GM20431 (cell line): ENCODE measurements around the gene WDR6.
"Not testable (repeated sequence)": the region's sequence is repeated elsewhere in the genome, so short reads cannot be mapped to it uniquely, and the experiment has no call there.

Experiments
- in situ Hi-C: fragments of 300-500 bp; cut with MseI, MboI; formaldehyde crosslinking; loops from one replicate; pipeline ENCODE4 v1.15.0; 2020; ENCODE audit warnings: low sequenced_read_pairs; ENCODE audit not compliant: unreplicated experiment

Gene WDR6

DNA sequence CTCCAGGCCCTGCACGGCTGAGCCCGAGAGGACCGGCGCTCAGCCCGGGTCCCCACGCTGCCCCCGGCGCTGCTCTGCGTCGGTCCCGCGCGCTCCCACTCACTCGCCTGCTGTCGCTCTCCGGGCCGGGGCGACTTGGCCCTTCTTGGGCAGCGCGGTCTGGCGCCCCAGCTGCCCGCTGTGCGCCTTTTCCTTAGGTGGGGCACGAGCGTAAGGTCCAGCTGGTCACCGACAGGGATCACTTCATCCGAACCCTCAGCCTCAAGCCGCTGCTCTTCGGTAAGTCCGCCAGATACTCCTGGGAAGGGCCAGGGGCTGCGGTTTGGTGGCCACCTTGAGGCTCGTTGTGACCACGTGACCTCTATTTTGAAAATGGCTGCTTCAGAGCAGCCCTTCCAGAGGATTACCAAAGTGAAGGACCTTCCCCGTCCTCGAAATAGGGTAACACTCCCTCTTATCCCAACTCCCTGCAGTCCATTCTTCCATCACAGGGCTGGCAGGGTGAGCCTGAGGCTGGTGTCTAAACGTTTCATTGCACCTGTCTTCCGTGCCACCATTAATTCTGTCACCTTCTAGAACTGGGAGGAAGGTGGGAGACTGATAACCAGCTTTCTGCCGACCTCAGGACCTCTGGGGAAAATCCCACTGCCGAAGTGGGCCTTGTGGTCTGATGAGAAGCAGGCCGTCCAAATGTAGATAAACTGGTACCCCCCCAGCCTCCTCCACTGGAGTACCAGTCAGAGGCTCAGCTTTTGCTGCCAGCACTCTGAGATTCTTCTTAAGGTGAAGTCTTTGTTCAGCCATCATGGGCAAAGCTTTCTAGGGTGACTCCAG, 16.3 kb upstream of the WDR6 start:
- in situ Hi-C loops: no loop called here

DNA sequence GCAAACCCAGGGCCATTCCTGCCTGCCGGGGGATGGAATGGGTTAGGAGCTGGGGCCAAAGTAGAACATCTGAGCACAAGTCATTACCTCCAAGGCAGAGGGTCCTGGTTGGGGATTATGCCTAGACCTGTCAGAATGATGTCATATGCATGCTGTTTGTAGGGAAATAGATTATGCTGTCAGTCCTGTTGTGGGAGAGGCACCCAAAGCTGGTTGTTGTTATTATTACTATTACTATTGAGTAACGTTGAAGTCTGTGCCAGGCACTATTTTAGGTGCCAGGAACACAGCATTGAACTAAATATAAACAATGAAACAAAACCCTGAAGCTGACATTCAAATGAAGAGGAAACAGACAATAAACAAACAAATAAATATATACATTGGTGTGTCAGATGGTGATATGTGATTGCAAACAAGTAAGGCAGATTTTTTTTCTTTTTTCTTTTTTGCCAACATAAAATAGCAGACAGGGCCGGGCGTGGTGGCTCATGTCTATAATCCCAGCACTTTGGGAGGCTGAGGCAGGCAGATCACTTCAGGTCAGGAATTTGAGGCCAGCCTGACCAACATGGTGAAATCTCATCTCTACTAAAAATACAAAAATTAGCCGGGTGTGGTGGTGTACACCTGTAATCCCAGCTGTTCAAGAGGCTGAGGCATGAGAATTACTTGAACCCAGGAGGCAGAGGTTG, 15.2 kb upstream of the WDR6 start:
- in situ Hi-C loops: no loop called here

DNA sequence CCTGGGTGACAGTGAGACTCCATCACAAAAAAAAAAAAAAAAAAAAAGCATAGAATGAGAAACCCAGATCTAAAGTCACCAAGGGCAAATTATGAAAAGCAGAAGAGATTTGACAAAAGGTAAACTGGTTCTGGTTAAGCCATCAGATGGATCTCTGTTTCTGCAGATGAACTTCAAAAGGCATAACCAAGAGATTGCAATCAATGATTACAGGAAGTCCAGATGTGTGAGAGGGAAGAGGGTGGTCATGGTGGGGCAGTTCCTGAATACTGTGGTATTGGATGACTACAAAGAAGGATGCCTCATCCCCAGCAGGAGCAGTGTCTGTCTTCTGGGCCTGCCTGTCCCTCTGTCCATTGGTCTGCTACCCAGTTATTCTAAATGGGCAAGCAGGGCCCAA, 13.4 kb upstream of the WDR6 start:
- in situ Hi-C loops: no loop called here

DNA sequence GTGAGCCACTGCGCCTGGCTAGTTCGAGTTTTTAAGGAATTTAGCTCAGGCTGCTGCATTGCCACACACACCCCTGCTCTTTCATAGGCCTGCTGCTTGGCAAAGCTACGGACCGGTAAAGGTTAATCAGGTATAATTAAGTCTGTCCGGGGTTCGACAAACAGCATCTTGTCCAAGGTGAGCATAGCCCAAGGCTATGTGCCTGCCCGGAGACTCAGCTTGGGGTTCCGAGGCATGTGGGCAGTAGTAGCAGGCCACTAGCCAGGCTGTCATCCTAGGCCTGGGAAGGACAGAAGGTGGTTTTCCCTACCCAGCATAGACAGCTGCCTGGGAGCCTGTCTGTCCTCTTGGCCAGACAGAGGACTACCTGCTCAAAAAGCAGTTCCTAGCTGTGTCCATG, 10.6 kb upstream of the WDR6 start:
- in situ Hi-C loops: no loop called here

DNA sequence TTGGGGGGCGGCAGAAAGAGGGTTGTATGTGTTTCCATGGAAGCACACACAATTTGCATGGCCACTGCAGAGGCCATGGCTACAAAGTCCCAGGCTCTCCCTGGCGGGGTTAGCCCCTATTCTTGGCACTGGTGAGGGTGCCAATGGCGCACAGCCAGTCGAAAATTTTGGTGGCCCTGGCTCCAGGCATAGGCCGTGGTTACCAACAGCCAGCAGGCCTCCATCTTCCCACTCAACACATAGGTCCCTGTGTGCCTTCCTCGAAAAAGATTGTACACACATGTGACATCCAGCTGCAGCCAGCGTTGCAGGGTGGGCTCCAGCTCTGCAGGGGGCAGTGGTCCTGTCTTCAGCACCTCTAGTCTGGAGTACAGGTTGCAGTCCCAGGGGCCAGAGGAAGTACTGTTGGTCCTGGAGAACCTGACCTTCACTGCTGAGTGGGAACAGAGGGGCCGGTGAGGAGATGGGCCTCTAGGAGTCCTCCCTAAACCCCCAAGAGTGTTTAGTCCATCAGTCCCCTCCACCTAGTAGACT, 10.0 kb upstream of the WDR6 start:
- in situ Hi-C loops: no loop called here

DNA sequence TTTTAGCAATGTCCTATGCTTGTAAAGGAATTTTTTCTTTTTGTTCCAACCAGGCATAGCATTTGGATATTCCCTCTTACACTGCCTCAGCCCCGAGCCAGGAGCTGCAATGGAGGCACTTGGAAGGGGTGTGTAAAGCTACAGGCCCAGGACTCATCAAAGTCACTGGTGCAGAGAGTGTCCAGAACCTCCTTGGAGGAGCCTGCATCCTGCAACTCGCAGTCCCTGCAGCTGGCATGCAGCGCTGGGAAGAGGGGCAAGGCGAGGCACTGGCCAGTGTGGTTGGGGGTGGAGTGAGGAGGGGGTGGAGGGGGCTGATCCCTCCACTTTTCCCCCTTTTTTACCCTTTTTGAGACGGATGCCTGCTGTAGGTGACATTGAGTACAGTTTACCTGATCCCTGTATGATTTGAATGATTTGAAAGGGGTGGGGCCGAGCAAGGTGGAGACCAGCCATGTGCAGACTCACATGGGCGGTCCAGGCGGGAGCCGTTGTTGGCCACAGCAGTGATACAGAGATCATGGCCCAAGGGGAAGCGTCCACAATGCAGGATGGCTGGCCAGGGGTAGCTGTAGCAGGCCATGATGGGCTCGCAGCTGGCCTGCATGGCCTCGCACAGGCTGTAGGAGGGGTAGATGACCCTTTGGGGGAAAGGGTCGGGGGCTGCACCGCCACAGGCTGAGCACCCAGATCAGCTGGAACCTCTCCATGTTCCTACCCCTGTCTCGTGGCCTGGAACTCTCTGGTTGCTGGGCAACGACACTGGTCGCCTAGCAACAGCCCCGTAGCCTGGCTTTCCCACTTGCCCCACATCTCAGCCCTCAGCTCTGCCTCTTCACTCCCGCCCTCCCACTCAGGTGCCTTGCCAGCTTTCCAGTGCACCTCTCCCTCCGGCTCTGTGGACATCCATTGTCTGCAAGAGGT, 9.2 kb upstream of the WDR6 start:
- in situ Hi-C loops: no loop called here

DNA sequence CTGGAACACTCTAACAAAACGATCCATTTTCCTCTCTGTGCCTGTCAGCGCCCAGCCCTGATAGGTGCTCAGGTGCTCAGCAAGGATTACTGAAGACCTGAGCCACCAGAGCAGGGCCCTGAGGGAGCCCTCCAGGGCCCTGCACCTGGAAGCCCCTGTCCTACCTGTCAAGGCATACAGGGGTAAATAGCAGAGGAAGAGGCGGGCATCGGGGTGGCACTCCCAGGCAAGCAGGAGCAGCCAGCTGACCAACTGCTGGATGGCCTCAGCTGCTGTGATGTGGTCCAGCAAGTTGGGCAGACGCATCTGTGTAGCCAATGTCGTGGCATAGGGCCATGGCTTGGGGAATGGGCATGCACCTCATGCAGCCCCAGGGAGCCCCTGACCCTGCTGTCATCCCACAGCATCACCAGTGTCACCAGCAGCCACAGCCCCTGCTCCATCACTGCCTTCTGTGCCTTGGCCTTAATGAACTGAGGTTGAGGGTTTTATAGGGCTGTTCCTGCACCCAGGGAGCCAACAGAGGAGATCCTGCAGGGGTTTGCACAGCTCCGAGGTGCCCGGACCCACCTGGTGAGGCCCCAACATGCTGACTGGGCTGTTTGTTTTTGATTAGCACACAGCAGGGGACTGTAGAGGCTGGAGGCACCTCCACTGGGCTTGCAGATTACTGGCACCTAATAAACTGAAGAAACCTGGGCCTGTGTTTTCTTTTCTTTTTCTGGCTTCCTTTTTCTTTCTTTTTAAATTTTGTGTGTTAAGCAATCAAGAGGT, 7.9 kb upstream of the WDR6 start:
- in situ Hi-C loops: no loop called here

DNA sequence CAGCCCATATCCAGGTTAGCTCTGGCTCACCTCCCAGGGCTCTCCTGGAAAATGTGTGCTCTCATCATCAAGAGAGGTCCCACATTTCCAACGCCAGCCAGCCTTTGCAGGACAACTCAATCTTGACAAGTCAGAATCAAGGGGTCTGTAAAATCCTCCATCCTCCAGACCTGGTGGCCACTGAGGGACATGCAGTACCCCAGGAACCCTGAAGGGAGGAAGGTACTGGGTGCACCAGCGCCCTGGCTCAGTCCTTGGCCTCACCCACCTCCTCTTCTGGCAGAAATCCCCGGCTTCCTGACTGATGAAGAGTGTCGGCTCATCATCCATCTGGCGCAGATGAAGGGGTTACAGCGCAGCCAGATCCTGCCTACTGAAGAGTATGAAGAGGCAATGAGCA, 6.0 kb upstream of the WDR6 start:
- in situ Hi-C loops: no loop called here

DNA sequence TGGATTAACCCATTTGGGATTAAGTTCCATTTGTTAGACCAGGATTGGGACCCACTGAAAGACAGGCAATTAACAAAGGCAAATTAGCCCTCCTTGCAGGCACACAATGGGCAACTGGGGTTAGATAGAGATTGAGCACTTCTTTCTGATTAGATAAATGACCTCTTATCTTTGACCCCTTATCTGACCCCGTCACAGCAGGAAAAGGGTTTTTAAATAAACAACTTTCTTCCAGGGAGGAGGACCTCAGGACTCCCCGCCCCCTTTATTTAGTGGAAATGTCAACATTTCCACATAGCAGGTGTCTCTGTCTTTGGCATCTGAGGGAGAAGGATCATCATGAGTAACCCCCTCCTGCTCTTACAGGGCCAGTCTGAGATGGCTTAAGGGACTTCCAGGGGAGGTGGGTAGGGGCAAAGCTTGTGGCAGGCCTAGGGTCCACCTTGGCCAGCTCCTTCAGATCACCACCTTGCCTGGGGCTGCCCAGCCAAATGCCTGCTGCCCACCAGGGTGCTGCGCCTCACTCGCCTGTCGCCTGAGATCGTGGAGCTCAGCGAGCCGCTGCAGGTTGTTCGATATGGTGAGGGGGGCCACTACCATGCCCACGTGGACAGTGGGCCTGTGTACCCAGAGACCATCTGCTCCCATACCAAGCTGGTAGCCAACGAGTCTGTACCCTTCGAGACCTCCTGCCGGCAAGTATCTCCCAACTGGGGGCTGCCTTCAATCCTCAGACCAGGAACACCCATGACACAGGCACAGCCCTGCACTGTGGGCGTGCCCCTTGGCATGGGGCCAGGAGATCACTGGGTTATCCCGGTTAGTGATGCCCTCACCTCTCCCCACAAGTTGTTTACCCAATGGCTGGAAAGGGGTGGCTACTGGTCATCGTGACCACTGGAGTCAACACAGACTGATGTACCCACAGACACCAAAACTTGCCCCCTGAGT, 2.6 kb upstream of the WDR6 start:
- in situ Hi-C loops: no loop called here

DNA sequence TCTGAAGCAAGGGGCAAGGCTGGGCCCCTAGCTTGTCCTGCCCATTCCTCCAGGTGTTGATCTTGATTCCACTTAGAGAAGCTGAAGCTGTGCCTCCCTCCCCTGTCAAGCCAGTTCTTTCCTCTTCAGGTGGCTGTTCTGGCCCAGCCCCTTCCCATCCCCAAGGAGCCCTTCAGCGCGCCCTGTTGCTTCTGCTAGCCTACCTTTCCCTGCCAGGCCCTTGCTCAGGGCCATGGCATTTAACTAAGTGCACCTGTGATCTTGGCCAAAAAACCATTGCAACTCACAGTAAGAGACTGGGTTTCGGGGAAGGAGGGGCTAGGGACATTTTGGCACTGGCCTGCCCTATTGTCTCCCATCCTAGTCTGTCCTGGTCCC, 1.9 kb upstream of the WDR6 start:
- in situ Hi-C loops: no loop called here

DNA sequence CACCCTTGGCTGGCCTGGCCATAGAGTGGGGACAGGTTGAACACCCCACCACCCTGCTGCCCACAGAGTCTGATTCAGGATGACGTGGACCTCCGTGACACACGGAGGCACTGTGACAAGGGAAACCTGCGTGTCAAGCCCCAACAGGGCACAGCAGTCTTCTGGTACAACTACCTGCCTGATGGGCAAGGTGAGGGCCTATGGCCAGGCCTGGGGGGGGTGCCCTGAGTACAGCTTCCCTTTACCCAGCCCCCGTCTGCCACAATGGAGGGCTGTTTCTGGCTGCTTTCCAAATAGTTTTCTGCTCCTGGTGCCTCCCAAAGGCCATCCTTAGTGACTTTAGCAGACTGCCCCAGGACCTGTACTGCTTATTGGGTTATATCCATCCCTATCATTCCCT, 1.2 kb upstream of the WDR6 start:
- in situ Hi-C loops: no loop called here

DNA sequence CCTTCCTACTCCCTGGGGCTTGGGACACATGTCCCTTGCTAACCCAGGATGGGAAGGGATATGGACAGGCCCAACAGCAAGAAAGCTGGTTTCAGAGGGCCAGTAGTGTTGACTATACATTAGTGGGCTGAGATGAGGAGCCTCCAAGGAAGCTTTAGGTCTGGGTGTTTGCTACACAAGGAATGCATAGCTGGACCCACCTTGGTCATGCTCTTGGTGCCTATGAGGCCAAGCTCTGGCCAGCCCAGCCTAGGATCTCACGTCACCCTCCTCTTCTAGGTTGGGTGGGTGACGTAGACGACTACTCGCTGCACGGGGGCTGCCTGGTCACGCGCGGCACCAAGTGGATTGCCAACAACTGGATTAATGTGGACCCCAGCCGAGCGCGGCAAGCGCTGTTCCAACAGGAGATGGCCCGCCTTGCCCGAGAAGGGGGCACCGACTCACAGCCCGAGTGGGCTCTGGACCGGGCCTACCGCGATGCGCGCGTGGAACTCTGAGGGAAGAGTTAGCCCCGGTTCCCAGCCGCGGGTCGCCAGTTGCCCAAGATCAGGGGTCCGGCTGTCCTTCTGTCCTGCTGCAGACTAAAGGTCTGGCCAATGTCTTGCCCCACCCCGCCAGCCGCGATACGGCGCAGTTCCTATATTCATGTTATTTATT, 653 bp upstream of the WDR6 start:
- in situ Hi-C loops: no loop called here

DNA sequence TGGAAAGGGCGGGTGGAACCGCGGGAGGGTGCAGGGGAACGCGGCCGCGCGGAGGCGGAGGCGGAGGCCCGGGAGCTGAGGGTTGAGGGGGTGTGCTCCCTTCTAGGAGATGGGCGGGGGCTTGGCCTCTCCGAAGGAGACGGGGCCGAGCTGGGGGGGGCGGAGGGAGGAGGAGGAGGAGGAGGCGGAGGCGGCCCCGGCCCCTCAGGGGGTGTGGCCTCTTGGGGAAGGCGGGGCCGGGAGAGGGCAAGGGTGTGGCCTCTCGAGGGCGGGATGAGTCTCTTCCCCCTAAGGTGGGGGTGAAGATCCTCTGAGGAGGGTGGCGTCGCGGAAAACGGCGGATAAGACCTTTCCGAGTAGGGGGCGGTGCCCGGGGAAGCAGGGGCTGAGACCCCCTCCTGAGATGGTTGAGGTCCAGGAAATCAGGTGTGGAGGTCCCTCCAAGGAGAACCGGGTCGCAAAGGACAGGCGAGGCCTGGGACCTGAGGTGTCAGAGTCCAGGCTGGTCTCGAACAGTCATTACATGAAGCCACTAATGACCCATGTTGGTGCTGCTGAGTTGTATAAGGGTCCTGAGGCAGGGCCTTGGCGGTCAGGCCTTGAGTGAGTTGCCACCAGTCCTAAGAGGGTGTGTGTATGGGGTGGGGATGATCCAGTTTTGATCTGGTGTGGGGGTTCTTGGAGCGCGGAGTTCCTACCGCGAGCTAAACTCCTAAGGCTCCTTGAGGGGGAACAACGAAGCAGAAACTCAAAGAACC, 759 bp downstream of the WDR6 start:
- in situ Hi-C loops: no loop called here

DNA sequence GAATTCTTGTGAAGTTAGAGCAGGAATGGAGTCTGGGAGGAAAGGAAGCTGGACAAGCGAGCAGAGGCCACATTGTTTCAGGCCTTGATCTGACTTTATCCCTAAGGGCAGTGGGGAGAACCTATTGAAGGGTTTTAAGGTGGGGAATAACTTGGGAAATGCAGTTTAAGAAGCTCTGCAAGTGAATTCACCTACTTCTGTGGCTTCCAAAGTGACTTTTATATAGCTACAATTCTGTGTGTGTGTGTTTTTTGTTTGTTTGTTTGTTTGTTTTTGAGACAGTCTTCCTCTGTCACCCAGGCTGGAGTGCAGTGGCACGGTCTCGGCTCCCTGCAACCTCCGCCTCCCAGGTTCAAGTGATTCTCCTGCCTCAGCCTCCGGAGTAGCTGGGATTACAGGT, 1.4 kb downstream of the WDR6 start:
- in situ Hi-C loops: not testable (repeated sequence)

DNA sequence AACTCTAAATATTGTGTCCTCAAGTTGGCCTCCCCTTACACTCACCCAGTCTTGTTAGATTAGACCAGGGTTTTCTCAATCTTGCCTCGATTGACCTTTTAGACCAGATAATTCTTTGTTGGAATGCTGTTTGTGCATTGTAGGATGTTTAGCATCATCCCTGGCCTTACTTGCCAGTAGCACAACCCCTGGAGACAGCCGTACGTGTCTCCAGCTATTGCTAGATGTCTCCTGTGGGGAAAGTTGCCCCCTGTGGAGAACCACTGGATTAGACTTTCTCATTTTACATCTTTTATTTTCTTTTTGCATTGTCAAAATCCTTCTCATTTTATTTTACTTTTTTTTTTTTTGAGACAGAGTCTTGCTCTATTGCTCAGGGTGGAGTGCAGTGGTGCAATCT, 2.2 kb downstream of the WDR6 start:
- in situ Hi-C loops: no loop called here

DNA sequence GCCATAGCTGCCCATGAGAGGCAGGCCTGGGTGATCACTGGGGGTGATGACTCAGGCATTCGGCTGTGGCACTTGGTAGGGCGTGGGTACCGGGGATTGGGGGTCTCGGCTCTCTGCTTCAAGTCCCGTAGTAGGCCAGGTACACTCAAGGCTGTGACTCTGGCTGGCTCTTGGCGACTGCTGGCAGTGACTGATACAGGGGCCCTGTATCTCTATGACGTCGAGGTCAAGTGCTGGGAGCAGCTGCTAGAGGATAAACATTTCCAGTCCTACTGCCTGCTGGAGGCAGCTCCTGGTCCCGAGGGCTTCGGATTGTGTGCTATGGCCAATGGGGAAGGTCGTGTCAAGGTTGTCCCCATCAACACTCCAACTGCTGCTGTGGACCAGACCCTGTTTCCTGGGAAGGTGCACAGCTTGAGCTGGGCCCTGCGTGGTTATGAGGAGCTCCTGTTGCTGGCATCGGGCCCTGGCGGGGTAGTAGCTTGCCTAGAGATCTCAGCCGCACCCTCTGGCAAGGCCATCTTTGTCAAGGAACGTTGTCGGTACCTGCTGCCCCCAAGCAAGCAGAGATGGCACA, 5.3 kb downstream of the WDR6 start:
- in situ Hi-C loops: no loop called here

DNA sequence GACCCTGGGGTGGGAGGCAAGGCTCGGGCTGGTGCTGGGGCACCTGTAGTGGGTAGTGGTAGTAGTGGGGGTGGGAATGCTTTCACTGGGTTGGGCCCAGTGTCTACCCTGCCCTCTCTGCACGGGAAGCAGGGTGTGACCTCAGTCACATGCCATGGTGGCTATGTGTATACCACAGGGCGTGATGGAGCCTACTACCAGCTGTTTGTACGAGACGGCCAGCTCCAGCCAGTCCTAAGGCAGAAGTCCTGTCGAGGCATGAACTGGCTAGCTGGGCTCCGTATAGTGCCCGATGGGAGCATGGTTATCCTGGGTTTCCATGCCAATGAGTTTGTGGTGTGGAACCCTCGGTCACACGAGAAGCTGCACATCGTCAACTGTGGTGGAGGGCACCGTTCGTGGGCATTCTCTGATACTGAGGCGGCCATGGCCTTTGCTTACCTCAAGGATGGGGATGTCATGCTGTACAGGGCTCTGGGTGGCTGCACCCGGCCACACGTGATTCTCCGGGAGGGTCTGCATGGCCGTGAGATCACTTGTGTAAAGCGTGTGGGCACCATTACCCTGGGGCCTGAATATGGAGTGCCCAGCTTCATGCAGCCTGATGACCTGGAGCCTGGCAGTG, 6.0 kb downstream of the WDR6 start:
- in situ Hi-C loops: no loop called here
